GM12878 (cell line): ENCODE results near the gene RFX3.

ENCODE experiments used
- BCL3 ChIP-seq: IDR thresholded peaks from 2 replicates; pipeline ENCODE4 v1.6.1; 2011; ENCODE audit warnings: borderline replicate concordance, low read depth, mild to moderate bottlenecking, moderate library complexity, low read length; ENCODE audit not compliant: insufficient read depth, poor library complexity, severe bottlenecking
- BRCA1 ChIP-seq: IDR thresholded peaks from 2 replicates; pipeline ENCODE4 v1.6.1; 2011; ENCODE audit warnings: low read depth, low read length, improper control_type of control experiment
- CBX3 ChIP-seq: fragments of 200-600 bp; sonication (generic); IDR thresholded peaks from 2 replicates; pipeline ENCODE4 v1.6.1; 2016; ENCODE audit warnings: low read depth, borderline replicate concordance
- CBX5 ChIP-seq: sonication (generic); IDR thresholded peaks from 2 replicates; pipeline ENCODE4 v1.6.1; 2016; ENCODE audit warnings: low read depth, moderate library complexity, mild to moderate bottlenecking, inconsistent platforms
- CTCF ChIP-seq, 3 experiments: IDR thresholded peaks in 2 of 3; conservative IDR thresholded peaks in 1 of 3; 2 replicates each; pipeline ENCODE4 v1.5.1; 2011; ENCODE audit warnings: low read depth in 3 of 3, low read length in 3 of 3, mild to moderate bottlenecking in 3 of 3, control low read depth in 2 of 3, moderate library complexity in 2 of 3, inconsistent platforms in 1 of 3, mixed read lengths in 1 of 3; ENCODE audit not compliant: control insufficient read depth in 2 of 3, insufficient read depth in 1 of 3; ENCODE audit errors: extremely low read depth in 1 of 3
- DPF2 ChIP-seq: fragments of 450-650 bp; IDR thresholded peaks from 2 replicates; pipeline ENCODE4 v1.6.1; 2017; ENCODE audit warnings: mild to moderate bottlenecking
- GABPA ChIP-seq: IDR thresholded peaks from 2 replicates; pipeline ENCODE4 v1.6.1; 2014; ENCODE audit warnings: antibody characterized with exemption, low read depth, mild to moderate bottlenecking, inconsistent platforms
- HDAC6 ChIP-seq: fragments of 200-600 bp; sonication (generic); IDR thresholded peaks from one replicate; pipeline ENCODE4 v1.8.0; 2017; ENCODE audit warnings: antibody characterized with exemption; ENCODE audit not compliant: unreplicated experiment
- LARP7 ChIP-seq: fragments of 450-650 bp; IDR thresholded peaks from 2 replicates; pipeline ENCODE4 v1.6.1; 2017; ENCODE audit warnings: mild to moderate bottlenecking
- MAX ChIP-seq: IDR thresholded peaks from 2 replicates; pipeline ENCODE4 v1.6.1; 2012; ENCODE audit warnings: low read depth, low read length, improper control_type of control experiment
- NFYA ChIP-seq: IDR thresholded peaks from 2 replicates; pipeline ENCODE4 v1.6.1; 2011; ENCODE audit warnings: low read depth, mild to moderate bottlenecking, low read length, improper control_type of control experiment, borderline replicate concordance
- NFYB ChIP-seq: IDR thresholded peaks from 2 replicates; pipeline ENCODE4 v1.6.1; 2011; ENCODE audit warnings: low read depth, mild to moderate bottlenecking, low read length, improper control_type of control experiment, moderate library complexity; ENCODE audit not compliant: insufficient read depth
- POLR2A ChIP-seq: IDR thresholded peaks from 2 replicates; pipeline ENCODE4 v1.6.1; 2011; ENCODE audit warnings: low read depth, mild to moderate bottlenecking, low read length
- POLR2AphosphoS5 ChIP-seq: IDR thresholded peaks from 2 replicates; pipeline ENCODE4 v1.6.1; 2011; ENCODE audit warnings: mild to moderate bottlenecking, low read length, inconsistent platforms

DNA sequence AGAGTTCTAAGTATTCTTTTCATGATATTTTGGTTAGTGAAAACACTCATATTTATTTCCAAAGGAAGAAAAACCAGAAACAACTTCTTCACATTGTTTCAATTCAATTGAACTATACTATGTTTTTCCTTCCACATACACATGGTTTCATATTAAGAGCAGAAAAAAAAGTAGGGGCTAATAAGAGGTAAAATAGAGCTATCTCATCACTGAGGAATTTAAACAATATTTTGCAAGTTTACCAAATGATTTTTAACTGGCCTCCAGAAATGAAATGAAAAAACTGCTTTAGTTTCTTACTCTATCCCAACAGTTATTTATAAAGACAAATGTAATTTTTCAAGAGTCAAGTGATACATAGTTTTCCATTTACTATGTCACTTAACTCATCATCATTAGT lies 233.5 kb downstream of the RFX3 start:
- TF ChIP-seq HDAC6 (no peak), BCL3 (no peak), POLR2AphosphoS5 (no peak), CBX5 (no peak), CTCF (IDR thresholded peaks at IDR 0.05 in 2 of 3, conservative IDR thresholded peaks at IDR 0.05 in 1 of 3; ENCODE audit: control insufficient read depth in 2 of 3, extremely low read depth in 1 of 3, insufficient read depth in 1 of 3, low read depth in 3 of 3, low read length in 3 of 3) (no peak), CBX3 (no peak), NFYB (no peak), LARP7 (no peak), GABPA (no peak), DPF2 (no peak), NFYA (no peak), POLR2A (no peak), BRCA1 (no peak), MAX (no peak)
